Kasumi-1 (cell line): Measurements from ENCODE around the gene GDPD3.
A peak's percentile ranks its signal among the peaks of the same experiment; 100 is the strongest.

Source experiments
- DNase-seq, 2 experiments: peaks; one replicate each; lab custom pipeline; 2025; lab: John Stamatoyannopoulos, UW

The GDPD3 gene

GRCh38 chr16:30095166-30096078 is 17.9 kb downstream of the GDPD3 start:
- no peak for DNase-seq

GRCh38 chr16:30094541-30095165 is 18.7 kb downstream of the GDPD3 start:
- DNase-seq: no peak

GRCh38 chr16:30092373-30093010 is 20.8 kb downstream of the GDPD3 start:
- peak; percentile 88 to 89 for DNase-seq

- peak; percentile 51 to 72 for DNase-seq
Measured at GRCh38 chr16:30091474-30092372, 21.6 kb downstream of the GDPD3 start, which contains the start of gene TBX6. Gene TBX6 (minus strand): TSS chr16:30091924. CDS start chr16:30091193, 731 bp downstream.

- no peak for DNase-seq
Measured at GRCh38 chr16:30090610-30091331, 22.6 kb downstream of the GDPD3 start.

- DNase-seq: no peak
Measured at GRCh38 chr16:30088832-30089624, 24.3 kb downstream of the GDPD3 start.

- no peak for DNase-seq
Measured at GRCh38 chr16:30088237-30088831, 25.0 kb downstream of the GDPD3 start.

GRCh38 chr16:30087181-30087898 is 26.0 kb downstream of the GDPD3 start:
- DNase-seq: peak in 1 of 2 experiments; percentile 16

GRCh38 chr16:30086291-30087140 is 26.8 kb downstream of the GDPD3 start:
- DNase-seq: no peak

GRCh38 chr16:30085820-30086219 is 27.5 kb downstream of the GDPD3 start:
- DNase-seq: no peak

GRCh38 chr16:30085247-30085646 is 28.1 kb downstream of the GDPD3 start:
- DNase-seq: no peak

- no peak for DNase-seq
Measured at GRCh38 chr16:30084816-30085159, 28.5 kb downstream of the GDPD3 start.

GRCh38 chr16:30084096-30084815 is 29.1 kb downstream of the GDPD3 start:
- DNase-seq: no peak

- DNase-seq: no peak
Measured at GRCh38 chr16:30083216-30084055, 29.9 kb downstream of the GDPD3 start.

- DNase-seq: no peak
Measured at GRCh38 chr16:30082545-30083090, 30.7 kb downstream of the GDPD3 start.

- DNase-seq: no peak
Measured at GRCh38 chr16:30079480-30079879, 33.9 kb downstream of the GDPD3 start.
